SU-DHL-6 (cell line): ENCODE results near the gene PDLIM4.

Experiments
- H2AFZ ChIP-seq: fragments of 200-600 bp; sonication (generic); 2 replicates; pipeline ENCODE4 v1.6.1; 2014; ENCODE audit warnings: low read depth, mild to moderate bottlenecking, moderate library complexity, mixed read lengths, antibody characterized with exemption, low read length; ENCODE audit not compliant: severe bottlenecking
- H3F3A ChIP-seq: fragments of 200-600 bp; shearing (Covaris generic); 2 replicates; pipeline ENCODE4 v1.6.0; 2016; ENCODE audit warnings: antibody characterized with exemption, mild to moderate bottlenecking; ENCODE audit not compliant: insufficient read depth
- H3K27ac ChIP-seq: fragments of 200-600 bp; sonication (generic); 2 replicates; pipeline ENCODE4 v1.5.1; 2016; ENCODE audit warnings: low read depth, mild to moderate bottlenecking, low read length, moderate library complexity, mixed read lengths
- H3K27me3 ChIP-seq: fragments of 200-600 bp; sonication (generic), shearing (Covaris generic); 2 replicates; pipeline ENCODE4 v1.6.0; 2014; ENCODE audit warnings: mild to moderate bottlenecking, low read length
- H3K36me3 ChIP-seq: fragments of 200-600 bp; sonication (generic); 2 replicates; pipeline ENCODE4 v1.6.1; 2014; ENCODE audit warnings: mild to moderate bottlenecking, low read length, mixed read lengths
- H3K4me2 ChIP-seq: fragments of 300-600, 200-600 bp; shearing (Covaris generic), sonication (generic); 2 replicates; pipeline ENCODE4 v1.6.0; 2014; ENCODE audit warnings: low read length, low read depth, mild to moderate bottlenecking; ENCODE audit not compliant: poor library complexity, severe bottlenecking
- H3K4me3 ChIP-seq: fragments of 200-600 bp; sonication (generic); 2 replicates; pipeline ENCODE4 v1.5.1; 2014; ENCODE audit warnings: antibody characterized with exemption, low read length, mild to moderate bottlenecking, mixed read lengths; ENCODE audit not compliant: insufficient read depth, poor library complexity, severe bottlenecking
- H3K79me2 ChIP-seq: fragments of 200-600 bp; sonication (generic); 2 replicates; pipeline ENCODE4 v1.6.1; 2014; ENCODE audit warnings: mild to moderate bottlenecking, low read length, moderate library complexity; ENCODE audit not compliant: insufficient read depth
- H3K9ac ChIP-seq: fragments of 200-600 bp; sonication (generic); 2 replicates; pipeline ENCODE4 v1.7.0; 2014; ENCODE audit warnings: mild to moderate bottlenecking, low read length
- H3K9me2 ChIP-seq: fragments of 200-600 bp; sonication (generic); replicated peaks from 2 replicates; pipeline ENCODE4 v1.6.1; 2014; ENCODE audit warnings: low read length; ENCODE audit not compliant: insufficient read depth
- H3K9me3 ChIP-seq: fragments of 200-600 bp; sonication (generic); 2 replicates; pipeline ENCODE4 v1.6.1; 2014; ENCODE audit warnings: low read length, mixed read lengths; ENCODE audit not compliant: insufficient read depth
- H4K20me1 ChIP-seq: fragments of 200-600 bp; sonication (generic); 2 replicates; pipeline ENCODE4 v1.6.1; 2014; ENCODE audit warnings: low read depth, mild to moderate bottlenecking, antibody characterized with exemption, low read length, moderate library complexity, mixed read lengths
- EZH2phosphoT487 ChIP-seq: fragments of 200-600 bp; sonication (generic), shearing (Covaris generic); conservative IDR thresholded peaks from 2 replicates; pipeline ENCODE4 v1.6.1; 2018; ENCODE audit warnings: mild to moderate bottlenecking, antibody characterized with exemption, low read length, moderate library complexity, mixed read lengths
- TF ChIP-seq, protein P1 (sequence below): fragments of 200-600 bp; sonication (generic); IDR thresholded peaks from one replicate; pipeline ENCODE4 v1.5.1; 2017; ENCODE audit warnings: antibody characterized with exemption, mild to moderate bottlenecking, low read length, moderate library complexity; ENCODE audit not compliant: insufficient read depth, poor library complexity, severe bottlenecking

The PDLIM4 gene

DNA sequence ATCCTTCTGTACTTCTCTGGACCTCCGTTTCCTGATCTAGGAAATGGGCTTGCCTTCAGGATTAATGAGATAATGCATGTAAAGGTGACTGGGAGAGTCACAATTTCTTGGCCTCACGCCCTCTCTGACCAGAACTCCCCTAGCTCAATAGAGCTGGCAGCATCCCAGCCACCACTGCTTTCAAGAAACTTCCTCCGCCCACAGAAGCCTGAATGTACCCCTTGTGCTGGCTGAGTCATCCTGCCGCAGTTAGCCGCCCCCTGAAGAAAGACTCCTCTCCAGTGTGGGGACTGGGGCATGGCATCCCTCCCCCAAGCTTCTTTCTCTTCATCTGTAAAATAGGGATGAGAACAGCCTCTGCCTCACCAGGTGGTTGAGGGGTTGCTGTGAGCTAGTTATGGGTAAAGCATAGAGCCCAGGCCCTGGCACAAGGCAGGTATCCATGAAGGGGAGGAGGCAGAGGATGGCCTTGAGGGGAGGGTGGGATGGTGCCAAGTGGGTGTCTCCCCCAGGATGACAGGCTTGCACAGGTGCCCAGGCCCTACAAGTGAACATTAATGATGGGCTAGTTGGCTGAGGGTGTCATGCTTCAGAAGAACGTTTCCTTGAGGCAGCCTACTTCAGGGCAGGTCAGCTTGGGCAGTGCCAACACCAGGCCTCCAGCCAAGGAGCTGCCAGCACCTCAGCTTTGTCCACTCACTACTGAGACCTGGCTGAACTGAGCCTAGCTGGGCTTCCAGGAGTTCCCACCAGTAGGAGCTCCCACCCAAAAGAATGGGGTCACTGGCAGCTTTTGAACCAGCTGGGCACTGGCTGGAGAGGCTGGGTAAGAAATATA, 3.4 kb downstream of the PDLIM4 start:
- Histone ChIP-seq H3K9me3 (no peaks in the 10 kb centered on the region), H3K27me3 (no peaks in the 10 kb centered on the region), H3K9me2 (no peaks in the 10 kb centered on the region), H3K9ac (no peak overlapping the region), H4K20me1 (no peaks in the 10 kb centered on the region), H3K27ac (no peak overlapping the region), H3K79me2 (no peaks in the 10 kb centered on the region), H2AFZ (no peak overlapping the region), H3K36me3 (no peaks in the 10 kb centered on the region), H3K4me2 (no peak overlapping the region), H3F3A (no peaks in the 10 kb centered on the region), H3K4me3 (no peak overlapping the region)
- TF ChIP-seq, protein P1, sequence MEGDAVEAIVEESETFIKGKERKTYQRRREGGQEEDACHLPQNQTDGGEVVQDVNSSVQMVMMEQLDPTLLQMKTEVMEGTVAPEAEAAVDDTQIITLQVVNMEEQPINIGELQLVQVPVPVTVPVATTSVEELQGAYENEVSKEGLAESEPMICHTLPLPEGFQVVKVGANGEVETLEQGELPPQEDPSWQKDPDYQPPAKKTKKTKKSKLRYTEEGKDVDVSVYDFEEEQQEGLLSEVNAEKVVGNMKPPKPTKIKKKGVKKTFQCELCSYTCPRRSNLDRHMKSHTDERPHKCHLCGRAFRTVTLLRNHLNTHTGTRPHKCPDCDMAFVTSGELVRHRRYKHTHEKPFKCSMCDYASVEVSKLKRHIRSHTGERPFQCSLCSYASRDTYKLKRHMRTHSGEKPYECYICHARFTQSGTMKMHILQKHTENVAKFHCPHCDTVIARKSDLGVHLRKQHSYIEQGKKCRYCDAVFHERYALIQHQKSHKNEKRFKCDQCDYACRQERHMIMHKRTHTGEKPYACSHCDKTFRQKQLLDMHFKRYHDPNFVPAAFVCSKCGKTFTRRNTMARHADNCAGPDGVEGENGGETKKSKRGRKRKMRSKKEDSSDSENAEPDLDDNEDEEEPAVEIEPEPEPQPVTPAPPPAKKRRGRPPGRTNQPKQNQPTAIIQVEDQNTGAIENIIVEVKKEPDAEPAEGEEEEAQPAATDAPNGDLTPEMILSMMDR: no peak
- TF ChIP-seq EZH2phosphoT487: no peak

- Histone ChIP-seq H3K36me3 (no peaks in the 10 kb centered on the region), H3K4me3 (no peak overlapping the region), H4K20me1 (no peaks in the 10 kb centered on the region), H3K27ac (no peak overlapping the region), H3K4me2 (no peak overlapping the region), H3F3A (no peaks in the 10 kb centered on the region), H3K27me3 (no peaks in the 10 kb centered on the region), H3K9me3 (no peaks in the 10 kb centered on the region), H2AFZ (no peak overlapping the region), H3K9ac (no peak overlapping the region), H3K79me2 (no peaks in the 10 kb centered on the region), H3K9me2 (no peaks in the 10 kb centered on the region)
- no peak for TF ChIP-seq EZH2phosphoT487
- TF ChIP-seq, protein P1: no peak
Measured at GRCh38 chr5:132261881-132262845, 4.7 kb downstream of the PDLIM4 start.

- TF ChIP-seq, protein P1: no peak
- TF ChIP-seq EZH2phosphoT487: no peak
- Histone ChIP-seq H4K20me1 (no peaks in the 10 kb centered on the region), H3K27ac (no peak overlapping the region), H3K9ac (no peak overlapping the region), H3K9me2 (no peaks in the 10 kb centered on the region), H3K9me3 (no peaks in the 10 kb centered on the region), H3K79me2 (no peaks in the 10 kb centered on the region), H3K27me3 (no peaks in the 10 kb centered on the region), H3F3A (no peaks in the 10 kb centered on the region), H3K4me3 (no peak overlapping the region), H3K4me2 (no peak overlapping the region), H3K36me3 (no peaks in the 10 kb centered on the region), H2AFZ (no peak overlapping the region)
Measured at GRCh38 chr5:132262882-132263547, 5.5 kb downstream of the PDLIM4 start.
